ENCODE data around the gene LETM1.

LETM1 gene

GRCh38 chr4:1762264-1763010 is 93.5 kb downstream of the LETM1 start:
- Histone ChIP-seq H3K4me1 (ENCODE audit: control insufficient read depth, insufficient read depth, low read length, poor library complexity, severe bottlenecking) (no peaks in the 10 kb centered on the region), H3K9me3 (ENCODE audit: control insufficient read depth, low read length) (no peaks in the 10 kb centered on the region), H3K27ac (ENCODE audit: insufficient read depth, low read length, poor library complexity, severe bottlenecking) (no peak overlapping the region), H3K36me3 (ENCODE audit: control insufficient read depth, insufficient read depth, low read length) (no peaks in the 10 kb centered on the region), H3K4me3 (ENCODE audit: insufficient read depth, low read depth, low read length, poor library complexity, severe bottlenecking) (no peak overlapping the region), H3K27me3 (replicated peaks; ENCODE audit: control insufficient read depth, insufficient read depth, low read length, poor library complexity, severe bottlenecking) (peaks cover 3% of the 10 kb centered on the region)
- DNase-seq = no peak

Measured in effector memory CD4-positive, alpha-beta T cell (primary cell).